ENCODE measurements around the gene TRIM29.
"Not testable (repeated sequence)": the region's sequence is repeated elsewhere in the genome, so short reads cannot be mapped to it uniquely, and the experiment has no call there.

The TRIM29 gene

DNA sequence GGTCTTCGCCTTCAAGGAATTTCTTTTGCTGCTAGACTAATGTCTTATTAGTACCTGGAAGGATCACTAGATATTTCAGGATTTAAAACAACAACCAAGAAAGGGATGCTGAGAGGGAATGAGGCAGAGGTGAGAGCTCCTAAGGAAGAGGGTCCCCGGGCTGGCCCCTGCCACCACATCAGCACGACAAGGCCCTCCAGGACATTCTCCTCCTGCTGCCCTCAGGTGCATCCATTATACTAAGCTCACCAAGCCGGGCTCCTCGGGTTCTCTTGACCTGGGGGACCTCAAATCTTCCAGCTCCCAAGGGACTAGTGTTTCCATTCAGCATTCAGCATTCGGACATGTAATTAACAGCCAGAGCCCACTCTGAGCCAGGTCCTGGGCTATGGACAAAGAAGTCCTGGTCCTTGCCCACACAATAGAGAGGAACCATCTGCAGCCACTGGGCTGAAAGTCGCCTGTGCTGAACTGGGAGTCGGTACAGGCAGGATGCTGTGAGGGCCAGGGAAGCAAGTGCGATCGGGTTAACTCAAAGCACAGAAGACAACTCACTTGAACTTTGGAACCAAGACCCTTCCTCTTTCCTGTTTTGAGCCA lies 43.6 kb upstream of the TRIM29 start:
- Histone ChIP-seq H3K27ac (ENCODE audit: low read length) (no peak overlapping the region), H3K4me3 (ENCODE audit: low read depth in 1 of 2, low read length in 2 of 2) (no peak overlapping the region), H3K27me3 (ENCODE audit: low read depth, low read length) (no peaks in the 10 kb centered on the region), H3K9me3 (ENCODE audit: control insufficient read depth in 1 of 2, low read length in 2 of 2) (no peaks in the 10 kb centered on the region), H3K36me3 (ENCODE audit: control insufficient read depth in 1 of 2, insufficient read depth in 2 of 2, low read length in 2 of 2) (no peaks in the 10 kb centered on the region), H3K4me1 (ENCODE audit: control insufficient read depth in 1 of 2, insufficient read depth in 2 of 2, low read length in 2 of 2) (peaks cover 14 to 22% of the 10 kb centered on the region in 2 donors)

GRCh38 chr11:120180551-120181232 lies 42.8 kb upstream of the TRIM29 start:
- H3K4me1 ChIP-seq (ENCODE audit: control insufficient read depth in 1 of 2, insufficient read depth in 2 of 2, low read length in 2 of 2) = peaks cover 14 to 15% of the 10 kb centered on the region in 2 donors
- H3K9me3 ChIP-seq (ENCODE audit: control insufficient read depth in 1 of 2, low read length in 2 of 2) = no peaks in the 10 kb centered on the region
- no peak overlapping the region for H3K4me3 ChIP-seq (ENCODE audit: low read depth in 1 of 2, low read length in 2 of 2)
- no peaks in the 10 kb centered on the region for H3K27me3 ChIP-seq (ENCODE audit: low read depth, low read length)
- peak overlapping the region; percentile 10 for H3K27ac ChIP-seq (ENCODE audit: low read length)
- no peaks in the 10 kb centered on the region for H3K36me3 ChIP-seq (ENCODE audit: control insufficient read depth in 1 of 2, insufficient read depth in 2 of 2, low read length in 2 of 2)

GRCh38 chr11:120180063-120180462 lies 42.1 kb upstream of the TRIM29 start:
- H3K27ac ChIP-seq (ENCODE audit: low read length); H3K4me3 ChIP-seq (ENCODE audit: low read depth in 1 of 2, low read length in 2 of 2); H3K27me3 ChIP-seq (ENCODE audit: low read depth, low read length); H3K36me3 ChIP-seq (ENCODE audit: control insufficient read depth in 1 of 2, insufficient read depth in 2 of 2, low read length in 2 of 2); H3K9me3 ChIP-seq (ENCODE audit: control insufficient read depth in 1 of 2, low read length in 2 of 2): not testable (repeated sequence)
- H3K4me1 ChIP-seq (ENCODE audit: control insufficient read depth in 1 of 2, insufficient read depth in 2 of 2, low read length in 2 of 2) = peaks cover 14% of the 10 kb centered on the region in 2 donors

DNA sequence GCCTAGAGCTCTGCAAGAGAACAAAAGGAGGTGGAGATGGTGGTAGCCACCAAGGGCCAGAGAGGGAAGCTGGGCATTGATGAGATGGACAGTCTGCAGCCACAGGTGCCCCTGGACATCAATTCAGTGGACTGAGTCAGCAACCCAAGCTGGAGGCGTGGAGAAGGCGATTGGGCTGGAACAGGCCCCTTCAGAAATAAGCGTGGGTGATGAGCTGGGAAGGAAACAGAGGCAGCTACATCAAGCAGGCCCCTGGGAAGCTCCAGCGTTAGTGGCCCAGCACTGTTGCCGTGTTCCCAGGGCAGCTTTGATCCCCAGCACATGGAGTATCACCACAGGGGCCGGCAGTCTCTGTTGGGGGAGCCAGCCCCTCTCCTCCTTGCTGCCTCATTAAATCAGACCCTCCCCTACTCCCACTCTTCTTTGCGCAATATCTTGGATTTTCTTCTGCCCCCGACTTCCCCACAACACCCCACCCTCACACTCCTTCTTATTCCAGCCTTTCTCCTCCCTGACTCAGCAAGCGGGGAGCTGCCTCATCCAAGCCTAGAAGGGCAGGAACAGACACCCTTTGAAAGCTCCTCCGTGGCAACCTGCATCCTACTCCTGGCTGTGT lies 41.3 kb upstream of the TRIM29 start:
- Histone ChIP-seq H3K9me3 (ENCODE audit: control insufficient read depth in 1 of 2, low read length in 2 of 2) (no peaks in the 10 kb centered on the region), H3K27me3 (ENCODE audit: low read depth, low read length) (no peaks in the 10 kb centered on the region), H3K4me1 (ENCODE audit: control insufficient read depth in 1 of 2, insufficient read depth in 2 of 2, low read length in 2 of 2) (peaks cover 6 to 14% of the 10 kb centered on the region in 2 donors), H3K36me3 (ENCODE audit: control insufficient read depth in 1 of 2, insufficient read depth in 2 of 2, low read length in 2 of 2) (no peaks in the 10 kb centered on the region), H3K4me3 (ENCODE audit: low read depth in 1 of 2, low read length in 2 of 2) (no peak overlapping the region), H3K27ac (ENCODE audit: low read length) (no peak overlapping the region)

DNA sequence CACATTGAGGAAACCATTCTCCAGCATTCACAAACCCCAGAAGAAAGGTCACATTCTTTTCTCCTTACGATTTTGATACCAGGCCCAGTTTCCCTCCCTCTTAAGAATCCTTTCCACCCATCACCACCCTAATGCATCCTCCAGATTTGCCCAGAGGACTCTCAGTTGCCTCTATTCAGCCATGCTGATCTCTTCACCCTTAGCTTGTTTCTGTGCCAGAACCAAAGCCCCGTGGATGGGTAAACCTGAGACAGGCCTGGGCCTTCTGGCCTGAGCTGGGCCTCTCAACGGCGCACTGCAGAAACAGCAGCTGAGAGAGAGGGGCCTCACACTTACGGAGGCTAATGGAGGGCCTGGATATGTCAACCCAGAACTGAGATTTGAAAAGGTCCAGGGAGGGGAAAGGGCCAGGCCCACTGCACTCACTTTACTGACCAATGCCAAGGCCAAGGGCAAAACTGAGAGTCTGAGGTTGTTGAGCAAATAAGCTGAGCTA lies 40.7 kb upstream of the TRIM29 start:
- no peaks in the 10 kb centered on the region for H3K27me3 ChIP-seq (ENCODE audit: low read depth, low read length)
- no peaks in the 10 kb centered on the region for H3K36me3 ChIP-seq (ENCODE audit: control insufficient read depth in 1 of 2, insufficient read depth in 2 of 2, low read length in 2 of 2)
- no peaks in the 10 kb centered on the region for H3K9me3 ChIP-seq (ENCODE audit: control insufficient read depth in 1 of 2, low read length in 2 of 2)
- H3K27ac ChIP-seq (ENCODE audit: low read length) = no peak overlapping the region
- H3K4me3 ChIP-seq (ENCODE audit: low read depth in 1 of 2, low read length in 2 of 2) = no peak overlapping the region
- peaks cover 6 to 15% of the 10 kb centered on the region in 2 donors for H3K4me1 ChIP-seq (ENCODE audit: control insufficient read depth in 1 of 2, insufficient read depth in 2 of 2, low read length in 2 of 2)

- Histone ChIP-seq H3K27ac (ENCODE audit: low read length) (no peak overlapping the region), H3K27me3 (ENCODE audit: low read depth, low read length) (peaks cover 9% of the 10 kb centered on the region), H3K4me3 (ENCODE audit: low read depth in 1 of 2, low read length in 2 of 2) (no peak overlapping the region), H3K9me3 (ENCODE audit: control insufficient read depth in 1 of 2, low read length in 2 of 2) (no peaks in the 10 kb centered on the region), H3K36me3 (ENCODE audit: control insufficient read depth in 1 of 2, insufficient read depth in 2 of 2, low read length in 2 of 2) (no peaks in the 10 kb centered on the region), H3K4me1 (ENCODE audit: control insufficient read depth in 1 of 2, insufficient read depth in 2 of 2, low read length in 2 of 2) (peaks cover 0 to 11% of the 10 kb centered on the region in 2 donors)
Measured at GRCh38 chr11:120174866-120175265, 37.0 kb upstream of the TRIM29 start.

DNA sequence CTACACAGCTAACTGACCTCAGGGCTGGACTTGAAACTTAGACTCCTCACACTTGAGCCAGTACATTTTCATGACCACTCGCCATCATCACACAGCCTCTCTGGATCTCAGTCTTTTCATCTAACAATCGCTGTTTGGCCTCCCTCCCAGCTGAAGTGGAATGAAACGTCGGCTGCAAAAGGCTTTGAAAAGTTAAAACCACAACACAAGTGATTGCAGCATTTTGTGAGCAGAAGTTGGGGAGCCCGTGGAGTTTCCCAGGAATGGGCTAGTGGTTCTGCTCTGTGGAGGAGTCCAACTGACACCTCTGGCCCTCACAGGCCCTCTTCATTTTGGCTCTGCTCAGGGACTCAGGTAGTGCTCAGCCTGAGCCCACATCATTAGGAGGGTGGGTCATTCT lies 35.9 kb upstream of the TRIM29 start:
- no peaks in the 10 kb centered on the region for H3K9me3 ChIP-seq (ENCODE audit: control insufficient read depth in 1 of 2, low read length in 2 of 2)
- H3K27me3 ChIP-seq (ENCODE audit: low read depth, low read length) = peaks cover 9% of the 10 kb centered on the region
- peaks cover 0 to 19% of the 10 kb centered on the region in 2 donors for H3K4me1 ChIP-seq (ENCODE audit: control insufficient read depth in 1 of 2, insufficient read depth in 2 of 2, low read length in 2 of 2)
- no peak overlapping the region for H3K4me3 ChIP-seq (ENCODE audit: low read depth in 1 of 2, low read length in 2 of 2)
- no peak overlapping the region for H3K27ac ChIP-seq (ENCODE audit: low read length)
- H3K36me3 ChIP-seq (ENCODE audit: control insufficient read depth in 1 of 2, insufficient read depth in 2 of 2, low read length in 2 of 2) = no peaks in the 10 kb centered on the region

- H3K27me3 ChIP-seq (ENCODE audit: low read depth, low read length) = peaks cover 12% of the 10 kb centered on the region
- no peak overlapping the region for H3K27ac ChIP-seq (ENCODE audit: low read length)
- no peak overlapping the region for H3K4me3 ChIP-seq (ENCODE audit: low read depth in 1 of 2, low read length in 2 of 2)
- no peaks in the 10 kb centered on the region for H3K36me3 ChIP-seq (ENCODE audit: control insufficient read depth in 1 of 2, insufficient read depth in 2 of 2, low read length in 2 of 2)
- no peaks in the 10 kb centered on the region for H3K9me3 ChIP-seq (ENCODE audit: control insufficient read depth in 1 of 2, low read length in 2 of 2)
- H3K4me1 ChIP-seq (ENCODE audit: control insufficient read depth in 1 of 2, insufficient read depth in 2 of 2, low read length in 2 of 2) = peaks cover 0 to 22% of the 10 kb centered on the region in 2 donors
Measured at GRCh38 chr11:120173019-120173705, 35.2 kb upstream of the TRIM29 start.

DNA sequence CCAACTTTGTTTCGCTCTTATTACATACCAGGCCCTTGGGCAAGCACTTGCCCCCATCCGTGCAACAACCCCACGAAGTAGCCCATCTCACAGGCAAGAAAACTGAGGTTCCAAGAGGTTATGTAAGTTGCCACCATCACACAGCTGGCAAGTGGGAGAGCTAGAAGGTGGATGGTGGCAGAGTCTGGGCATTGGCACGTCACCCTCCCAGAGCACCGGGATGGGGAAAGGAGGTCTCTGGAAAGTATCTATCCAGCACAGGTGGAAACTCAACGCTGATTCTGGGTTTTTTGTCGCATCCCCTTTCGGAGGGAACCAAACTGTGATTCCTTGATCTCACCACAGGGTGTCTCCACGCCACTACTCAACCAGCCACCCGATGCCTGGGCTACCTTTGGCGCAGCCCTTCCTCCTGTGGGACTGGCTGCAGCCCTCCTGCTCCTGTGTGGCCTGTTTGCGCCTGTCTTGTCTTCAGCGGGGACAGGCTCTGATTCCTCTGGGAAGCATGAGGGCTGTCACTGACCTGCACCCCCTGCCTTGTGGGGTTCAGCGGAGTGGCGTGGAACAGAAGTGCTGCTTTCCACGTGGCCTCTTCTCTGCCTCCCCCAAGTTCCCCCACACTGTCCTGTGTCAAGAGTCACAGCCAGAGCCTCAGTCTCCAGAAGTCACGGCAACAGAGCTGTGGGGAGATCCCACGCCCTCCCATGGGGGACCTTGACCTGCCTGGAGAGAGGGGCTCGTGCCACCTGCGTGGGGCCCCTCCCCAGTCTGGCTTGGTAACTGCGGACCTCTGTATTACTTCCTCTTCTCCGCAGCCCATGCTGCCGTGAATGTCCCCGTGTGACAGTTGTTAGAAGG lies 34.4 kb upstream of the TRIM29 start:
- Histone ChIP-seq H3K4me1 (ENCODE audit: control insufficient read depth in 1 of 2, insufficient read depth in 2 of 2, low read length in 2 of 2) (peaks cover 0 to 22% of the 10 kb centered on the region in 2 donors), H3K9me3 (ENCODE audit: control insufficient read depth in 1 of 2, low read length in 2 of 2) (no peaks in the 10 kb centered on the region), H3K27ac (ENCODE audit: low read length) (no peak overlapping the region), H3K36me3 (ENCODE audit: control insufficient read depth in 1 of 2, insufficient read depth in 2 of 2, low read length in 2 of 2) (no peaks in the 10 kb centered on the region), H3K4me3 (ENCODE audit: low read depth in 1 of 2, low read length in 2 of 2) (no peak overlapping the region), H3K27me3 (ENCODE audit: low read depth, low read length) (peaks cover 18% of the 10 kb centered on the region)

GRCh38 chr11:120170741-120171261 lies 32.9 kb upstream of the TRIM29 start:
- peaks cover 26% of the 10 kb centered on the region for H3K27me3 ChIP-seq (ENCODE audit: low read depth, low read length)
- no peak overlapping the region for H3K4me3 ChIP-seq (ENCODE audit: low read depth in 1 of 2, low read length in 2 of 2)
- H3K27ac ChIP-seq (ENCODE audit: low read length) = no peak overlapping the region
- H3K36me3 ChIP-seq (ENCODE audit: control insufficient read depth in 1 of 2, insufficient read depth in 2 of 2, low read length in 2 of 2) = no peaks in the 10 kb centered on the region
- peaks cover 0 to 22% of the 10 kb centered on the region in 2 donors for H3K4me1 ChIP-seq (ENCODE audit: control insufficient read depth in 1 of 2, insufficient read depth in 2 of 2, low read length in 2 of 2)
- H3K9me3 ChIP-seq (ENCODE audit: control insufficient read depth in 1 of 2, low read length in 2 of 2) = no peaks in the 10 kb centered on the region
